Measurements from ENCODE around the gene LILRA5. TPM values are rescaled to one million over a fixed set of nuclear protein-coding genes. Genes with fewer than 3 reads are reported as not detected.

The LILRA5 gene
- total RNA-seq, 1 donor from 2014 or later: not detected

GRCh38 chr19:54298357-54299125 is 14.4 kb downstream of the LILRA5 start:
- TF ChIP-seq CTCF (IDR thresholded peaks at IDR 0.05; ENCODE audit: insufficient read depth, low read depth, low read length): no peak
- TF ChIP-seq EZH2 (IDR thresholded peaks at IDR 0.05; ENCODE audit: insufficient read depth, low read length): no peak
- H3K4me3 ChIP-seq (ENCODE audit: insufficient read depth, low read depth, low read length): no peak overlapping the region
- no peak for FAIRE-seq
- no peaks in the 10 kb centered on the region for H3K4me1 Mint-ChIP-seq (ENCODE audit: low read depth, unreplicated experiment)
- no peak overlapping the region for H3K9ac ChIP-seq (ENCODE audit: low read length)
- H3K27me3 ChIP-seq (ENCODE audit: insufficient read depth, low read length): no peaks in the 10 kb centered on the region
- DNase-seq (ENCODE audit: low read depth): no peak
- H3K4me1 ChIP-seq (ENCODE audit: insufficient read depth, low read length): no peaks in the 10 kb centered on the region
- no peaks in the 10 kb centered on the region for H3K79me2 ChIP-seq (ENCODE audit: insufficient read depth, low read length)
- no peaks in the 10 kb centered on the region for H3K36me3 Mint-ChIP-seq (ENCODE audit: low read depth, unreplicated experiment)
- H3K4me3 Mint-ChIP-seq (ENCODE audit: unreplicated experiment): no peak overlapping the region
- H3K27ac ChIP-seq (ENCODE audit: low read depth, low read length): no peak overlapping the region
- H3K9me3 ChIP-seq (ENCODE audit: insufficient read depth, low read depth, low read length): no peaks in the 10 kb centered on the region
- H3K36me3 ChIP-seq (ENCODE audit: insufficient read depth, low read length): no peaks in the 10 kb centered on the region
- no peak overlapping the region for H3K4me2 ChIP-seq (ENCODE audit: low read length)
- no peak overlapping the region for H2AFZ ChIP-seq (ENCODE audit: low read depth, low read length)
- no peaks in the 10 kb centered on the region for H4K20me1 ChIP-seq (ENCODE audit: insufficient read depth, low read length)
- no peak overlapping the region for H3K27ac Mint-ChIP-seq (ENCODE audit: unreplicated experiment)
- peaks cover 56% of the 10 kb centered on the region for H3K27me3 Mint-ChIP-seq (ENCODE audit: low read depth, unreplicated experiment)
- peaks cover 6% of the 10 kb centered on the region for H3K9me3 Mint-ChIP-seq (ENCODE audit: unreplicated experiment)

GRCh38 chr19:54297759-54298305 is 15.1 kb downstream of the LILRA5 start:
- DNase-seq (ENCODE audit: low read depth): no peak
- H3K27me3 Mint-ChIP-seq (ENCODE audit: low read depth, unreplicated experiment): peaks cover 60% of the 10 kb centered on the region
- H2AFZ ChIP-seq (ENCODE audit: low read depth, low read length): no peak overlapping the region

More at GRCh38 chr19:54297759-54298305, 15.1 kb downstream of the LILRA5 start:
- Histone ChIP-seq H3K27ac (ENCODE audit: low read depth, low read length) (no peak overlapping the region), H4K20me1 (ENCODE audit: insufficient read depth, low read length) (no peaks in the 10 kb centered on the region), H3K4me2 (ENCODE audit: low read length) (no peak overlapping the region), H3K27me3 (ENCODE audit: insufficient read depth, low read length) (no peaks in the 10 kb centered on the region), H3K9me3 (ENCODE audit: insufficient read depth, low read depth, low read length) (no peaks in the 10 kb centered on the region), H3K4me3 (ENCODE audit: insufficient read depth, low read depth, low read length) (no peak overlapping the region), H3K4me1 (ENCODE audit: insufficient read depth, low read length) (no peaks in the 10 kb centered on the region), H3K9ac (ENCODE audit: low read length) (no peak overlapping the region), H3K79me2 (ENCODE audit: insufficient read depth, low read length) (no peaks in the 10 kb centered on the region), H3K36me3 (ENCODE audit: insufficient read depth, low read length) (no peaks in the 10 kb centered on the region)
- H3K36me3 Mint-ChIP-seq (ENCODE audit: low read depth, unreplicated experiment): no peaks in the 10 kb centered on the region
- H3K4me1 Mint-ChIP-seq (ENCODE audit: low read depth, unreplicated experiment): no peaks in the 10 kb centered on the region
- H3K9me3 Mint-ChIP-seq (ENCODE audit: unreplicated experiment): peaks cover 11% of the 10 kb centered on the region
- no peak overlapping the region for H3K4me3 Mint-ChIP-seq (ENCODE audit: unreplicated experiment)
- no peak overlapping the region for H3K27ac Mint-ChIP-seq (ENCODE audit: unreplicated experiment)
- no peak for FAIRE-seq
- TF ChIP-seq EZH2 (IDR thresholded peaks at IDR 0.05; ENCODE audit: insufficient read depth, low read length) (no peak), CTCF (IDR thresholded peaks at IDR 0.05; ENCODE audit: insufficient read depth, low read depth, low read length) (no peak)
